K562 (cell line): ENCODE data around the gene OAT. TPM values are rescaled to one million over a fixed set of nuclear protein-coding genes. Genes with fewer than 3 reads are reported as not detected.
A peak's percentile ranks its signal among the peaks of the same experiment; 100 is the strongest.

Experiments
- ATAC-seq: fragments of 200-7000 bp; cut with Tn5 transposase; 3 replicates; pipeline ENCODE4 v1.9.1; 2020; ENCODE audit warnings: moderate library complexity
- BruUV-seq: library from RNA; stranded (reverse); fragments of 400-500 nt; replicated peaks from 2 replicates; lab custom pipeline; 2021; lab: Mats Ljungman, UMichigan
- CTCF ChIA-PET: fragments of 300-600 bp; formaldehyde crosslinking; extraction: SDS; loops from one replicate; lab custom pipeline; 2021; ENCODE audit warnings: low intra/inter-chr PET ratio; lab: Yijun Ruan, JAX
- POLR2A ChIA-PET: fragments of 300-600, 350-650 bp; sonication (Branson Sonifier 250); formaldehyde crosslinking; extraction: SDS; loops from one replicate; lab custom pipeline; 2021; ENCODE audit warnings: antibody characterized with exemption, inconsistent platforms; lab: Yijun Ruan, JAX
- DNase-seq, 4 experiments: peaks; one replicate each; pipeline versions ENCODE4 v3.0.0 to v3.0.0-alpha.2; 2011 to 2018; ENCODE audit warnings: low spot score in 3 of 4, mixed read lengths in 3 of 4; ENCODE audit errors: extremely low read depth in 1 of 4
- FAIRE-seq: peaks from 2 replicates; lab custom pipeline; 2011; peaks lifted over from hg19 to GRCh38; lab: Jason Lieb, UNC
- H2AFZ ChIP-seq: 2 replicates; pipeline ENCODE4 v1.6.0; 2011; ENCODE audit warnings: low read depth, low read length, control low read depth, inconsistent platforms
- H3K27ac ChIP-seq: fragments of 200-600 bp; 3 replicates; pipeline ENCODE4 v1.8.0; 2011; ENCODE audit warnings: low read depth, mild to moderate bottlenecking, control low read depth, inconsistent platforms, low read length, moderate library complexity, mixed read lengths; ENCODE audit errors: extremely low read depth
- H3K27me3 ChIP-seq, 2 experiments: fragments of 300-600 bp in 1 of 2; 2 replicates in 1 of 2; 3 replicates in 1 of 2; pipeline versions ENCODE4 v1.6.0 to v1.8.0; 2011; ENCODE audit warnings: inconsistent platforms in 2 of 2, low read length in 2 of 2, mild to moderate bottlenecking in 1 of 2, mixed read lengths in 1 of 2, moderate library complexity in 1 of 2; ENCODE audit not compliant: control insufficient read depth in 2 of 2, insufficient read depth in 2 of 2
- H3K36me3 ChIP-seq: fragments of 300-600 bp; 3 replicates; pipeline ENCODE4 v1.8.0; 2011; ENCODE audit warnings: mild to moderate bottlenecking, low read length, inconsistent platforms; ENCODE audit not compliant: control insufficient read depth, insufficient read depth
- H3K4me1 ChIP-seq, 2 experiments: fragments of 200-600 bp in 1 of 2; replicated peaks in 1 of 2; 2 replicates in 1 of 2; 3 replicates in 1 of 2; pipeline versions ENCODE4 v1.5.1 to v1.8.0; 2011; ENCODE audit warnings: inconsistent platforms in 2 of 2, low read length in 2 of 2, mild to moderate bottlenecking in 1 of 2, mixed read lengths in 1 of 2, moderate library complexity in 1 of 2; ENCODE audit not compliant: control insufficient read depth in 2 of 2, insufficient read depth in 2 of 2
- H3K4me2 ChIP-seq: 2 replicates; pipeline ENCODE4 v1.6.1; 2011; ENCODE audit warnings: low read length, control low read depth, inconsistent platforms, mixed read lengths; ENCODE audit not compliant: insufficient read depth
- H3K4me3 ChIP-seq: fragments of 200-600 bp; sonication (generic), shearing (Covaris generic); 2 replicates; pipeline ENCODE4 v1.5.1; 2016; ENCODE audit warnings: control low read depth, inconsistent platforms
- H3K79me2 ChIP-seq: fragments of 200-600 bp; 3 replicates; pipeline ENCODE4 v1.8.0; 2011; ENCODE audit warnings: low read length, inconsistent platforms; ENCODE audit not compliant: control insufficient read depth, insufficient read depth
- H3K9ac ChIP-seq, 2 experiments: 2 replicates each; pipeline versions ENCODE4 v1.6.0 to v1.6.1; 2011; ENCODE audit warnings: low read depth in 2 of 2, low read length in 2 of 2, control low read depth in 1 of 2, inconsistent platforms in 1 of 2, mild to moderate bottlenecking in 1 of 2, mixed read lengths in 1 of 2; ENCODE audit not compliant: insufficient read depth in 1 of 2
- H3K9me1 ChIP-seq: one replicate; pipeline ENCODE4 v1.6.0; 2011; ENCODE audit warnings: inconsistent platforms, mild to moderate bottlenecking, low read length, moderate library complexity; ENCODE audit not compliant: control insufficient read depth, insufficient read depth
- H3K9me3 ChIP-seq: replicated peaks from 2 replicates; pipeline ENCODE4 v1.5.1; 2011; ENCODE audit warnings: low read depth, low read length, inconsistent platforms; ENCODE audit not compliant: control insufficient read depth, insufficient read depth
- H4K20me1 ChIP-seq: replicated peaks from 2 replicates; pipeline ENCODE4 v1.6.1; 2011; ENCODE audit warnings: low read length, inconsistent platforms, mixed read lengths; ENCODE audit not compliant: control insufficient read depth, insufficient read depth
- ETS2 ChIP-seq: IDR thresholded peaks from 2 replicates; pipeline ENCODE4 v1.6.1; 2016; ENCODE audit warnings: borderline replicate concordance, missing genetic modification characterization, mild to moderate bottlenecking, moderate library complexity, missing compliant biosample characterization; ENCODE audit not compliant: poor library complexity, severe bottlenecking
- WGBS: fragments of 100-300 bp; shearing (Covaris generic); methylation state at CpG from one replicate; pipeline ENCODE4 v1.1.6; 2016; ENCODE audit warnings: low coverage, mixed read lengths; ENCODE audit not compliant: insufficient coverage; ENCODE audit errors: missing lambda C conversion rate; 5-methylcytosine and 5-hydroxymethylcytosine counted together
- in situ Hi-C: fragments of 300-500 bp; cut with MboI; formaldehyde crosslinking; loops from 4 replicates; pipeline ENCODE4 v1.15.0; 2018; ENCODE audit warnings: inconsistent platforms, mixed read lengths
- intact Hi-C: fragments of 100-400 bp; cut with micrococcal nuclease; formaldehyde crosslinking; loops from 2 replicates; pipeline ENCODE4 v1.14.2; 2022
- polyA plus RNA-seq, 8 experiments: library from polyadenylated mRNA; depleted of rRNA in 4 of 8; stranded (reverse) in 5 of 8; unstranded in 3 of 8; fragments of >200 nt; fragmentation: Nextera tagmentation in 2 of 8; fragmentation: Illumina TruSeq in 1 of 8; extraction: Ambion mirVana in 2 of 8; extraction: Trizol in 1 of 8; gene quantifications; 2 replicates each; pipeline versions ENCODE4 v1.2.1 to v1.2.3, GENCODE V29; 2011 to 2014; ENCODE audit warnings: inconsistent platforms in 1 of 8, missing spikeins in 1 of 8
- total RNA-seq, 7 experiments: library from RNA; depleted of rRNA in 6 of 7; stranded (reverse); fragments of >200 nt in 6 of 7; fragmentation: Illumina TruSeq in 2 of 7; extraction: Trizol in 2 of 7; gene quantifications; 2 replicates each; pipeline versions ENCODE4 v1.2.1 to v1.2.3, GENCODE V29; 2011 to 2021; ENCODE audit warnings: low replicate concordance in 1 of 7
- TF ChIP-seq, protein P1 (sequence below): sonication (generic); formaldehyde crosslinking; IDR thresholded peaks from 2 replicates; pipeline ENCODE4 v1.8.0; 2022; ENCODE audit warnings: mild to moderate bottlenecking, missing genetic modification reagents

Gene OAT
- total and polyA plus RNA-seq, 9 of the 15 experiments (the other 6 are each of a cell fraction or from before 2014, with no cell fraction given), result 100 to 312 (median 163) TPM

DNA sequence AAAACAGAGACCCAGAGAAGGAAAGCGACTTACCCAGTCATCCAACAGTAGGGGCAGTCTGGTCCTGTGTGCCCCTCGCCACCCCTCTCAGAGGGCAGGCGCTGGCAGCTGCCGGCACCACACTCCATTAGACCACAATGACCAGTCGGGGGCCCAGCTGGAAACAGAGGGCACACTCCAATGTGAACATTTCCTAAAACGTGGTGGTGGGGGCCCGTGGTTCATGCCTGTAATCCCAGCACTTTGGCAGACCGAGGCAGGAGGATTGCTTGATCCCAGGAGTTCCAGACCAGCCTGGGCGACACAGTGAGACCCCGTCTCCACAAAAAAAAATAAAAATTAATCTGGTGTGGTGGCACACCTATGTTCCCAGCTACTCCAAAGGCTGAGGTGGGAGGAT, 912 bp upstream of the OAT start:
- H3K4me3 ChIP-seq, result peak overlapping the region; percentile 69
- no TSS peak for BruUV-seq
- H2AFZ ChIP-seq, result peak overlapping the region; percentile 79
- POLR2A ChIA-PET, result interaction anchor here (0.6 to 1.2 kb wide), 4 partner anchors 11 to 290 kb away, joined by 3 to 6 read pairs (median 3); partner anchors contain the start of gene LHPP
- peak overlapping the region; percentile 75 for H3K27ac ChIP-seq
- intact Hi-C loops (loop anchor here (2.0 to 5.0 kb wide), 3 partner anchors 37 to 68 kb away; no protein-coding TSS in a partner anchor), in situ Hi-C loops (no loop called here)
- peaks cover 43% of the 10 kb centered on the region in 2 experiments for H3K4me1 ChIP-seq
- H3K9me3 ChIP-seq, result no peaks in the 10 kb centered on the region
- H3K79me2 ChIP-seq, result peaks cover 41% of the 10 kb centered on the region
- H3K9me1 ChIP-seq, result no peaks in the 10 kb centered on the region
- DNase-seq (no peak), ATAC-seq (no peak), FAIRE-seq (no peak)
- H4K20me1 ChIP-seq, result peaks cover 14% of the 10 kb centered on the region; the same call in 1 of the 2 replicates
- H3K27me3 ChIP-seq, result no peaks in the 10 kb centered on the region
- CTCF ChIA-PET, result no interaction called here
- peak overlapping the region; percentile 63 to 83; a peak in 3 of 4 replicates for H3K9ac ChIP-seq
- WGBS, result 44% methylated on average over 7 of the region's 10 CpGs
- H3K36me3 ChIP-seq, result peaks cover 9% of the 10 kb centered on the region; the same call in 2 of the 3 replicates
- H3K4me2 ChIP-seq, result peak overlapping the region; percentile 77
- TF ChIP-seq, protein P1, sequence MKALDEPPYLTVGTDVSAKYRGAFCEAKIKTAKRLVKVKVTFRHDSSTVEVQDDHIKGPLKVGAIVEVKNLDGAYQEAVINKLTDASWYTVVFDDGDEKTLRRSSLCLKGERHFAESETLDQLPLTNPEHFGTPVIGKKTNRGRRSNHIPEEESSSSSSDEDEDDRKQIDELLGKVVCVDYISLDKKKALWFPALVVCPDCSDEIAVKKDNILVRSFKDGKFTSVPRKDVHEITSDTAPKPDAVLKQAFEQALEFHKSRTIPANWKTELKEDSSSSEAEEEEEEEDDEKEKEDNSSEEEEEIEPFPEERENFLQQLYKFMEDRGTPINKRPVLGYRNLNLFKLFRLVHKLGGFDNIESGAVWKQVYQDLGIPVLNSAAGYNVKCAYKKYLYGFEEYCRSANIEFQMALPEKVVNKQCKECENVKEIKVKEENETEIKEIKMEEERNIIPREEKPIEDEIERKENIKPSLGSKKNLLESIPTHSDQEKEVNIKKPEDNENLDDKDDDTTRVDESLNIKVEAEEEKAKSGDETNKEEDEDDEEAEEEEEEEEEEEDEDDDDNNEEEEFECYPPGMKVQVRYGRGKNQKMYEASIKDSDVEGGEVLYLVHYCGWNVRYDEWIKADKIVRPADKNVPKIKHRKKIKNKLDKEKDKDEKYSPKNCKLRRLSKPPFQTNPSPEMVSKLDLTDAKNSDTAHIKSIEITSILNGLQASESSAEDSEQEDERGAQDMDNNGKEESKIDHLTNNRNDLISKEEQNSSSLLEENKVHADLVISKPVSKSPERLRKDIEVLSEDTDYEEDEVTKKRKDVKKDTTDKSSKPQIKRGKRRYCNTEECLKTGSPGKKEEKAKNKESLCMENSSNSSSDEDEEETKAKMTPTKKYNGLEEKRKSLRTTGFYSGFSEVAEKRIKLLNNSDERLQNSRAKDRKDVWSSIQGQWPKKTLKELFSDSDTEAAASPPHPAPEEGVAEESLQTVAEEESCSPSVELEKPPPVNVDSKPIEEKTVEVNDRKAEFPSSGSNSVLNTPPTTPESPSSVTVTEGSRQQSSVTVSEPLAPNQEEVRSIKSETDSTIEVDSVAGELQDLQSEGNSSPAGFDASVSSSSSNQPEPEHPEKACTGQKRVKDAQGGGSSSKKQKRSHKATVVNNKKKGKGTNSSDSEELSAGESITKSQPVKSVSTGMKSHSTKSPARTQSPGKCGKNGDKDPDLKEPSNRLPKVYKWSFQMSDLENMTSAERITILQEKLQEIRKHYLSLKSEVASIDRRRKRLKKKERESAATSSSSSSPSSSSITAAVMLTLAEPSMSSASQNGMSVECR (CRISPR knock-in tag), result 0 out of 2 replicates have a peak, but pooled peaks have one; percentile 21
- TF ChIP-seq ETS2, result no peak
